AG08395 (cell line): ENCODE results near the gene MLF1.
"Not testable (repeated sequence)": the region's sequence is repeated elsewhere in the genome, so short reads cannot be mapped to it uniquely, and the experiment has no call there.

Experiments used
- DNase-seq: peaks from one replicate; pipeline ENCODE4 v3.0.0; 2012; ENCODE audit warnings: mixed read lengths, low spot score

Gene MLF1

GRCh38 chr3:158570999-158571702 lies at the start of gene MLF1:
Gene MLF1 (plus strand): TSS chr3:158571194. CDS start chr3:158571301, 107 bp downstream.
- peak; percentile 99 for DNase-seq

- peak; percentile 50 for DNase-seq
Measured at GRCh38 chr3:158522221-158523136, 48.5 kb upstream of the MLF1 start.

GRCh38 chr3:158528076-158528674 lies 42.8 kb upstream of the MLF1 start:
- no peak for DNase-seq

- DNase-seq: no peak
Measured at GRCh38 chr3:158531334-158531733, 39.7 kb upstream of the MLF1 start.

GRCh38 chr3:158532099-158532734 lies 38.8 kb upstream of the MLF1 start:
- DNase-seq: peak; percentile 51

- no peak for DNase-seq
Measured at GRCh38 chr3:158535918-158536317, 35.1 kb upstream of the MLF1 start.

- peak; percentile 45 for DNase-seq
Measured at GRCh38 chr3:158539414-158540014, 31.5 kb upstream of the MLF1 start.

- DNase-seq: no peak
Measured at GRCh38 chr3:158540066-158540465, 30.9 kb upstream of the MLF1 start.

- DNase-seq: no peak
Measured at GRCh38 chr3:158548691-158549090, 22.3 kb upstream of the MLF1 start.

GRCh38 chr3:158549938-158550337 lies 21.1 kb upstream of the MLF1 start:
- DNase-seq: not testable (repeated sequence)

GRCh38 chr3:158552124-158552523 lies 18.9 kb upstream of the MLF1 start:
- no peak for DNase-seq

- DNase-seq: no peak
Measured at GRCh38 chr3:158559504-158559903, 11.5 kb upstream of the MLF1 start.

GRCh38 chr3:158560979-158561378 lies 10.0 kb upstream of the MLF1 start:
- DNase-seq: no peak

GRCh38 chr3:158562674-158563073 lies 8.3 kb upstream of the MLF1 start:
- DNase-seq: no peak

GRCh38 chr3:158563076-158563475 lies 7.9 kb upstream of the MLF1 start:
- DNase-seq: no peak

GRCh38 chr3:158565076-158565475 lies 5.9 kb upstream of the MLF1 start:
- DNase-seq: no peak

GRCh38 chr3:158568784-158569183 lies 2.2 kb upstream of the MLF1 start:
- no peak for DNase-seq

GRCh38 chr3:158569794-158570193 lies 1.2 kb upstream of the MLF1 start:
- DNase-seq: no peak

- no peak for DNase-seq
Measured at GRCh38 chr3:158571969-158572765, 1.2 kb downstream of the MLF1 start.

GRCh38 chr3:158572766-158573060 lies 1.7 kb downstream of the MLF1 start:
- DNase-seq: no peak

- DNase-seq: no peak
Measured at GRCh38 chr3:158573714-158574113, 2.7 kb downstream of the MLF1 start.
